ENCODE results near the gene VAV2. TPM values are rescaled to one million over a fixed set of nuclear protein-coding genes. Genes with fewer than 3 reads are reported as not detected.

Gene VAV2
- total RNA-seq, 3 donors from 2014 or later, result 29.4 to 34.8 (median 34.5) TPM

GRCh38 chr9:133797406-133798105 is 194.6 kb downstream of the VAV2 start:
- Histone ChIP-seq H3K4me3 (no peak overlapping the region), H3K9me3 (no peaks in the 10 kb centered on the region), H3K4me1 (ENCODE audit: low read depth) (peaks cover 2% of the 10 kb centered on the region), H3K36me3 (ENCODE audit: low read depth) (no peaks in the 10 kb centered on the region)
- TF ChIP-seq CTCF (IDR thresholded peaks at IDR 0.05), result no peak
- DNase-seq, result no peak
- no peak for ATAC-seq
- intact Hi-C loops (cut with DNase I, micrococcal nuclease), result no loop called here

- H3K4me3 ChIP-seq, result no peak overlapping the region
- no peaks in the 10 kb centered on the region for H3K36me3 ChIP-seq (ENCODE audit: low read depth)
- ATAC-seq (no peak), DNase-seq (no peak)
- intact Hi-C loops (cut with DNase I, micrococcal nuclease), result no loop called here
- H3K9me3 ChIP-seq, result no peaks in the 10 kb centered on the region
- H3K4me1 ChIP-seq (ENCODE audit: low read depth), result peaks cover 2% of the 10 kb centered on the region
- no peak for TF ChIP-seq CTCF (IDR thresholded peaks at IDR 0.05)
Observed at GRCh38 chr9:133796562-133796961, 195.6 kb downstream of the VAV2 start.

GRCh38 chr9:133795049-133795448 is 197.1 kb downstream of the VAV2 start:
- no peak for TF ChIP-seq CTCF (IDR thresholded peaks at IDR 0.05)
- Histone ChIP-seq H3K9me3 (no peaks in the 10 kb centered on the region), H3K36me3 (ENCODE audit: low read depth) (no peaks in the 10 kb centered on the region), H3K4me1 (ENCODE audit: low read depth) (peaks cover 2% of the 10 kb centered on the region), H3K4me3 (no peak overlapping the region)
- ATAC-seq, result no peak
- no peak for DNase-seq
- intact Hi-C loops (cut with DNase I, micrococcal nuclease), result no loop called here

GRCh38 chr9:133794016-133794760 is 197.9 kb downstream of the VAV2 start:
- no peaks in the 10 kb centered on the region for H3K9me3 ChIP-seq
- DNase-seq (no peak), ATAC-seq (no peak)
- H3K36me3 ChIP-seq (ENCODE audit: low read depth), result no peaks in the 10 kb centered on the region
- TF ChIP-seq CTCF (IDR thresholded peaks at IDR 0.05), result no peak
- peaks cover 5% of the 10 kb centered on the region for H3K4me1 ChIP-seq (ENCODE audit: low read depth)
- intact Hi-C loops (cut with DNase I, micrococcal nuclease), result loop anchor here (5.0 kb wide), 2 partner anchors 198 to 203 kb away; partner anchors contain the start of gene VAV2 (in 1 of the 2)
- no peak overlapping the region for H3K4me3 ChIP-seq

GRCh38 chr9:133793471-133793870 is 198.7 kb downstream of the VAV2 start:
- no peak for DNase-seq
- ATAC-seq, result no peak
- TF ChIP-seq CTCF (IDR thresholded peaks at IDR 0.05), result no peak
- intact Hi-C loops (cut with DNase I, micrococcal nuclease), result loop anchor here (5.0 kb wide), 2 partner anchors 199 to 204 kb away; partner anchors contain the start of gene VAV2 (in 1 of the 2)
- no peak overlapping the region for H3K4me3 ChIP-seq
- no peaks in the 10 kb centered on the region for H3K36me3 ChIP-seq (ENCODE audit: low read depth)
- peaks cover 12% of the 10 kb centered on the region for H3K4me1 ChIP-seq (ENCODE audit: low read depth)
- no peaks in the 10 kb centered on the region for H3K9me3 ChIP-seq
